H1 (cell line): ENCODE results near the gene SH3PXD2A. TPM values are rescaled to one million over a fixed set of nuclear protein-coding genes. Genes with fewer than 3 reads are reported as not detected.

Experiments
- CTCF ChIA-PET: fragments of 300-600 bp; sonication (Branson Sonifier 250); formaldehyde crosslinking; loops from one replicate; lab custom pipeline; 2021; ENCODE audit not compliant: partially characterized antibody; lab: Charles Lee
- POLR2A ChIA-PET: fragments of 300-600 bp; sonication (Branson Sonifier 250); formaldehyde crosslinking; loops from one replicate; lab custom pipeline; 2021; ENCODE audit warnings: inconsistent platforms; ENCODE audit not compliant: partially characterized antibody; lab: Charles Lee
- DNase-seq, 2 experiments: peaks; one replicate each; pipeline versions ENCODE4 v3.0.0 to v3.0.0-alpha.2; 2010 to 2022; ENCODE audit warnings: low spot score in 2 of 2, low read depth in 1 of 2, mixed read lengths in 1 of 2
- FAIRE-seq: peaks from 2 replicates; lab custom pipeline; 2011; peaks lifted over from hg19 to GRCh38; lab: Jason Lieb, UNC
- H2AFZ ChIP-seq: 2 replicates; pipeline ENCODE4 v1.8.1; 2012; ENCODE audit warnings: low read length, inconsistent platforms
- H2AK5ac ChIP-seq: 2 replicates; pipeline ENCODE4 v1.6.1; 2013; ENCODE audit warnings: low read depth, low read length
- H2BK120ac ChIP-seq: replicated peaks from 2 replicates; pipeline ENCODE3; 2013; ENCODE audit warnings: low read depth, low read length, inconsistent platforms
- H2BK12ac ChIP-seq: 2 replicates; pipeline ENCODE4 v1.6.1; 2013; ENCODE audit warnings: low read depth, low read length
- H2BK15ac ChIP-seq: 2 replicates; pipeline ENCODE4 v1.6.1; 2013; ENCODE audit warnings: low read length
- H2BK20ac ChIP-seq: 2 replicates; pipeline ENCODE4 v1.6.1; 2013; ENCODE audit warnings: low read length
- H2BK5ac ChIP-seq: 2 replicates; pipeline ENCODE4 v1.6.1; 2013; ENCODE audit warnings: low read depth, low read length
- H3K14ac ChIP-seq: 2 replicates; pipeline ENCODE4 v1.6.1; 2013; ENCODE audit warnings: inconsistent platforms; ENCODE audit not compliant: insufficient read length
- H3K18ac ChIP-seq: 2 replicates; pipeline ENCODE4 v1.6.1; 2013; ENCODE audit warnings: low read length; ENCODE audit errors: extremely low read depth
- H3K23ac ChIP-seq: 2 replicates; pipeline ENCODE4 v1.6.1; 2013; ENCODE audit warnings: inconsistent platforms; ENCODE audit not compliant: insufficient read length
- H3K23me2 ChIP-seq: 2 replicates; pipeline ENCODE4 v1.6.1; 2013; ENCODE audit warnings: low read depth, low read length
- H3K27ac ChIP-seq: 2 replicates; pipeline ENCODE4 v1.6.1; 2011; ENCODE audit warnings: low read depth, low read length, inconsistent platforms
- H3K27me3 ChIP-seq, 4 experiments: replicated peaks in 1 of 4; 1 replicate in 1 of 4; 2 replicates in 3 of 4; pipeline versions ENCODE4 v1.6.1 to v1.8.1; 2011 to 2013; ENCODE audit warnings: low read length in 3 of 4, mild to moderate bottlenecking in 3 of 4, inconsistent platforms in 2 of 4, mixed read lengths in 2 of 4, moderate library complexity in 1 of 4; ENCODE audit not compliant: control insufficient read depth in 3 of 4, insufficient read depth in 3 of 4; ENCODE audit errors: extremely low read depth in 1 of 4
- H3K36me3 ChIP-seq, 4 experiments: 2 replicates each; pipeline versions ENCODE4 v1.6.1 to v1.8.1; 2011 to 2013; ENCODE audit warnings: mild to moderate bottlenecking in 4 of 4, low read length in 3 of 4, moderate library complexity in 2 of 4, control low read depth in 1 of 4, inconsistent platforms in 1 of 4; ENCODE audit not compliant: insufficient read depth in 4 of 4, control insufficient read depth in 2 of 4
- H3K4ac ChIP-seq: replicated peaks from 2 replicates; pipeline ENCODE3; 2013; ENCODE audit warnings: low read length, low read depth, mixed read lengths, inconsistent platforms; ENCODE audit not compliant: insufficient read length
- H3K4me1 ChIP-seq, 4 experiments: replicated peaks in 1 of 4; 1 replicate in 1 of 4; 2 replicates in 3 of 4; pipeline versions ENCODE4 v1.6.1 to v1.8.1; 2011 to 2013; ENCODE audit warnings: low read length in 3 of 4, inconsistent platforms in 2 of 4, mixed read lengths in 1 of 4; ENCODE audit not compliant: insufficient read depth in 4 of 4, control insufficient read depth in 3 of 4
- H3K4me2 ChIP-seq, 2 experiments: 2 replicates each; pipeline versions ENCODE4 v1.6.1 to v1.8.1; 2011 to 2013; ENCODE audit warnings: low read depth in 2 of 2, low read length in 2 of 2, control low read depth in 1 of 2, inconsistent platforms in 1 of 2, mild to moderate bottlenecking in 1 of 2; ENCODE audit not compliant: insufficient read depth in 1 of 2
- H3K4me3 ChIP-seq, 4 experiments: fragments of 200-600, 300-600 bp in 1 of 4; sonication (generic), shearing (Covaris generic), sonication (Bioruptor Twin) in 1 of 4; 2 replicates each; pipeline versions ENCODE4 v1.5.1 to v1.8.1; 2011 to 2016; ENCODE audit warnings: low read length in 4 of 4, low read depth in 3 of 4, control low read depth in 2 of 4, inconsistent platforms in 2 of 4, mild to moderate bottlenecking in 2 of 4, mixed read lengths in 1 of 4, moderate library complexity in 1 of 4; ENCODE audit not compliant: insufficient read depth in 2 of 4; ENCODE audit errors: extremely low read depth in 1 of 4
- H3K56ac ChIP-seq: replicated peaks from 2 replicates; pipeline ENCODE3; 2013; ENCODE audit warnings: low read depth, mild to moderate bottlenecking, mixed read lengths, low read length, inconsistent platforms; ENCODE audit not compliant: insufficient read length
- H3K79me1 ChIP-seq: 2 replicates; pipeline ENCODE4 v1.6.1; 2013; ENCODE audit warnings: low read depth, low read length, control low read depth
- H3K79me2 ChIP-seq, 2 experiments: 2 replicates each; pipeline versions ENCODE4 v1.6.1 to v1.8.1; 2012 to 2013; ENCODE audit warnings: low read length in 2 of 2, mild to moderate bottlenecking in 2 of 2, inconsistent platforms in 1 of 2; ENCODE audit not compliant: insufficient read depth in 2 of 2, control insufficient read depth in 1 of 2
- H3K9ac ChIP-seq, 4 experiments: replicated peaks in 1 of 4; 1 replicate in 1 of 4; 2 replicates in 3 of 4; pipeline versions ENCODE4 v1.6.1 to v1.8.1; 2011 to 2013; ENCODE audit warnings: low read depth in 3 of 4, low read length in 3 of 4, control low read depth in 2 of 4, mild to moderate bottlenecking in 2 of 4, moderate library complexity in 2 of 4, inconsistent platforms in 1 of 4; ENCODE audit errors: extremely low read depth in 1 of 4
- H3K9me3 ChIP-seq, 2 experiments: 2 replicates each; pipeline versions ENCODE4 v1.6.1 to v1.8.1; 2012 to 2013; ENCODE audit warnings: mild to moderate bottlenecking in 2 of 2, moderate library complexity in 2 of 2, control low read depth in 1 of 2, inconsistent platforms in 1 of 2, low read depth in 1 of 2, low read length in 1 of 2, mixed read lengths in 1 of 2; ENCODE audit not compliant: insufficient read depth in 2 of 2
- H4K20me1 ChIP-seq, 2 experiments: replicated peaks in 1 of 2; 2 replicates each; pipeline versions ENCODE3 to v1.8.1; 2011 to 2013; ENCODE audit warnings: inconsistent platforms in 2 of 2, low read length in 2 of 2, mild to moderate bottlenecking in 1 of 2; ENCODE audit not compliant: insufficient read depth in 2 of 2, control insufficient read depth in 1 of 2
- H4K5ac ChIP-seq: 2 replicates; pipeline ENCODE4 v1.6.1; 2013; ENCODE audit warnings: low read length, low read depth, mixed read lengths, inconsistent platforms; ENCODE audit not compliant: insufficient read length
- H4K8ac ChIP-seq: 2 replicates; pipeline ENCODE4 v1.8.0; 2013; ENCODE audit warnings: mild to moderate bottlenecking, moderate library complexity, low read length, inconsistent platforms; ENCODE audit not compliant: insufficient read depth; ENCODE audit errors: extremely low read depth
- H4K91ac ChIP-seq: replicated peaks from 2 replicates; pipeline ENCODE3; 2013; ENCODE audit warnings: low read length, mixed read lengths, inconsistent platforms; ENCODE audit not compliant: insufficient read length
- EZH2 ChIP-seq: fragments of 200-600 bp; sonication (generic); IDR thresholded peaks from 2 replicates; pipeline ENCODE4 v1.7.1; 2012; ENCODE audit warnings: low read depth, mild to moderate bottlenecking, moderate library complexity, low read length, inconsistent platforms; ENCODE audit not compliant: severe bottlenecking
- GTF2F1 ChIP-seq: IDR thresholded peaks from 2 replicates; pipeline ENCODE4 v1.6.1; 2012; ENCODE audit warnings: low read depth, low read length, improper control_type of control experiment, borderline replicate concordance
- HDAC2 ChIP-seq, 2 experiments: fragments of 300-600 bp in 1 of 2; sonication (generic) in 1 of 2; IDR thresholded peaks; 2 replicates each; pipeline ENCODE4 v1.6.1; 2011 to 2012; ENCODE audit warnings: low read depth in 2 of 2, low read length in 2 of 2, mild to moderate bottlenecking in 2 of 2, moderate library complexity in 2 of 2, borderline replicate concordance in 1 of 2, inconsistent platforms in 1 of 2
- MAFK ChIP-seq: IDR thresholded peaks from 2 replicates; pipeline ENCODE4 v1.6.1; 2012; ENCODE audit warnings: low read depth, mild to moderate bottlenecking, improper control_type of control experiment, low read length
- NRF1 ChIP-seq: IDR thresholded peaks from 2 replicates; pipeline ENCODE4 v1.6.1; 2011; ENCODE audit warnings: mild to moderate bottlenecking, low read depth, low read length, improper control_type of control experiment
- RFX5 ChIP-seq: IDR thresholded peaks from 2 replicates; pipeline ENCODE4 v1.6.1; 2011; ENCODE audit warnings: low read depth, low read length, improper control_type of control experiment, borderline replicate concordance
- RNF2 ChIP-seq: fragments of 200-900, 300-1000 bp; sonication (generic); IDR thresholded peaks from 2 replicates; pipeline ENCODE4 v1.7.1; 2016; ENCODE audit warnings: borderline replicate concordance, low read depth, mild to moderate bottlenecking, antibody characterized with exemption, low read length; ENCODE audit not compliant: poor library complexity, severe bottlenecking; ENCODE audit errors: missing control alignments
- SIN3A ChIP-seq, 2 experiments: IDR thresholded peaks in 1 of 2; conservative IDR thresholded peaks in 1 of 2; 2 replicates each; pipeline ENCODE4 v1.6.1; 2011 to 2012; ENCODE audit warnings: low read length in 2 of 2, improper control_type of control experiment in 1 of 2, low read depth in 1 of 2, mild to moderate bottlenecking in 1 of 2
- SP4 ChIP-seq: IDR thresholded peaks from 2 replicates; pipeline ENCODE4 v1.6.1; 2012; ENCODE audit warnings: low read length, inconsistent platforms
- TAF1 ChIP-seq: IDR thresholded peaks from 2 replicates; pipeline ENCODE4 v1.6.1; 2011; ENCODE audit warnings: mild to moderate bottlenecking, low read depth, low read length
- TEAD4 ChIP-seq: IDR thresholded peaks from 2 replicates; pipeline ENCODE4 v1.6.1; 2012; ENCODE audit warnings: low read depth, low read length, inconsistent platforms, mixed read lengths
- YY1 ChIP-seq: IDR thresholded peaks from 2 replicates; pipeline ENCODE4 v1.6.1; 2011; ENCODE audit warnings: low read depth, mild to moderate bottlenecking, low read length
- ZNF274 ChIP-seq: IDR thresholded peaks from 2 replicates; pipeline ENCODE4 v1.7.0; 2012; ENCODE audit warnings: low read length, borderline replicate concordance; ENCODE audit errors: extremely low read depth
- WGBS, 2 experiments: shearing (Covaris generic) in 1 of 2; methylation state at CpG; one replicate each; pipeline versions ENCODE4 v1.1.6 to v1.1.7; 2013 to 2015; ENCODE audit warnings: low lambda C conversion rate in 2 of 2, mixed read lengths in 2 of 2, inconsistent platforms in 1 of 2, low coverage in 1 of 2, missing lambda C conversion rate in 1 of 2; ENCODE audit not compliant: insufficient replicate concordance in 2 of 2, insufficient coverage in 1 of 2, insufficient read length in 1 of 2; ENCODE audit errors: extremely low coverage in 1 of 2, missing lambda C conversion rate in 1 of 2; 5-methylcytosine and 5-hydroxymethylcytosine counted together
- polyA plus RNA-seq, 7 experiments: library from polyadenylated mRNA; depleted of rRNA in 3 of 7; stranded (reverse) in 5 of 7; unstranded in 2 of 7; fragments of >200 nt in 5 of 7; fragments of 200-250 nt in 2 of 7; gene quantifications; 1 replicate in 5 of 7; 2 replicates in 1 of 7; 4 replicates in 1 of 7; pipeline versions ENCODE4 v1.2.1 to v1.2.3, GENCODE V29; 2011 to 2013; ENCODE audit warnings: missing spikeins in 2 of 7, mixed read lengths in 2 of 7
- total RNA-seq: library from RNA; stranded (reverse); fragmentation: NEBNext Ultra II Directional; extraction: Animal tissue kit (Norgen Biotek cat#: 25700); gene quantifications from 2 replicates; pipeline ENCODE4 v1.2.1, GENCODE V29; 2021

The SH3PXD2A gene
- total and polyA plus RNA-seq, 2 of the 8 experiments (the other 6 are each of a cell fraction or from before 2014, with no cell fraction given): 5.4 to 16.3 TPM

GRCh38 chr10:103758294-103758681 lies 97.1 kb downstream of the SH3PXD2A start:
- Histone ChIP-seq H3K18ac (no peak overlapping the region), H3K27me3 (no peaks in the 10 kb centered on the region), H3K4me3 (no peak overlapping the region), H3K36me3 (no peaks in the 10 kb centered on the region), H2BK20ac (peak overlapping the region; percentile 57; the same call in 1 of the 2 replicates), H2BK120ac (no peak overlapping the region), H3K4ac (no peak overlapping the region), H2AFZ (no peak overlapping the region), H3K9ac (no peak overlapping the region), H4K5ac (no peak overlapping the region), H3K14ac (no peak overlapping the region), H3K79me1 (no peaks in the 10 kb centered on the region), H4K91ac (no peak overlapping the region), H3K4me1 (peaks cover 8 to 16% (median 11%) of the 10 kb centered on the region in 4 experiments), H2BK12ac (0 out of 2 replicates have a peak overlapping the region, but pooled peaks have one; percentile 12), H2AK5ac (peak overlapping the region; percentile 31; the same call in 1 of the 2 replicates), H3K23ac (no peak overlapping the region), H3K23me2 (no peaks in the 10 kb centered on the region), H4K8ac (no peak overlapping the region), H3K56ac (no peak overlapping the region), H3K79me2 (no peaks in the 10 kb centered on the region), H3K4me2 (no peak overlapping the region), H2BK5ac (peak overlapping the region; percentile 45; the same call in 1 of the 2 replicates), H2BK15ac (no peak overlapping the region), H3K9me3 (no peaks in the 10 kb centered on the region), H3K27ac (no peak overlapping the region), H4K20me1 (no peaks in the 10 kb centered on the region)
- ChIA-PET CTCF (interaction anchor here (0.9 to 16.1 kb wide), 19 partner anchors 9 to 150 kb away, joined by 3 to 304 read pairs (median 4); partner anchors contain the start of gene SH3PXD2A), POLR2A (interaction anchor here (0.7 to 1.0 kb wide), 2 partner anchors 9 to 20 kb away, joined by 3 read pairs; no protein-coding TSS in a partner anchor)
- DNase-seq (no peak), FAIRE-seq (no peak)
- WGBS, 2 experiments: 88% methylated on average over 2 of the region's 2 CpGs; no CpG with 5 or more reads in 1 of the 2 experiments
- TF ChIP-seq RFX5 (no peak), TAF1 (no peak), MAFK (no peak), ZNF274 (no peak), EZH2 (no peak), GTF2F1 (no peak), NRF1 (no peak), HDAC2 (IDR thresholded peaks at IDR 0.05; ENCODE audit: borderline replicate concordance in 1 of 2, low read depth in 2 of 2, low read length in 2 of 2) (no peak), TEAD4 (no peak), RNF2 (no peak), SP4 (no peak), SIN3A (conservative IDR thresholded peaks at IDR 0.05 in 1 of 2, IDR thresholded peaks at IDR 0.05 in 1 of 2; ENCODE audit: low read depth in 1 of 2, low read length in 2 of 2) (no peak), YY1 (no peak)
